ENCODE measurements around the gene ST6GALNAC5.

The ST6GALNAC5 gene

DNA sequence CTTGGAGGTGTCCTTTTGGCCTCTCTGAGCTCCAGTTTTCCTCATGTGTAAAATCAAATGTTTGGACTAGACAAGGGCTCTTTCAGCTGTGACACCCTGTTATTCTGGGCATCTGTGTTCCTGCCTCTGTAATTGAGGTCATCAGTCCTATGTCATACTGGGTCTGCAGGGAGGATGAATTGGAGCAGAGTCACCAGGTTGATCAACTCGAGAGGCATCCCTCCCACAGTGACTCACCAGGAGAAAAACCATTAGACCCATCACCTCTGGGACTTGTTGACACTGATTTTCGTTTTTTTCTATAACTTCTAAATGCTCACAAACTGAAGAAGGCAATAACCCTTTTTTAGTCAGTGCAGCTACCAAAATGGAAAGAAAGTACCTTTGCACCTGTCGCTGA, 82.2 kb downstream of the ST6GALNAC5 start:
- H3K23ac ChIP-seq (ENCODE audit: low read length) = no peak overlapping the region
- no peaks in the 10 kb centered on the region for H3K27me3 ChIP-seq (ENCODE audit: insufficient read depth, low read length)
- no peak overlapping the region for H4K91ac ChIP-seq (ENCODE audit: low read depth, low read length)
- H3K9ac ChIP-seq (ENCODE audit: low read length) = no peak overlapping the region
- H3K14ac ChIP-seq (ENCODE audit: low read length) = no peak overlapping the region
- H2AFZ ChIP-seq (ENCODE audit: insufficient read depth, low read length, poor library complexity) = no peak overlapping the region
- no peak overlapping the region for H2BK120ac ChIP-seq (ENCODE audit: insufficient read depth, low read length, poor library complexity)
- H3K79me1 ChIP-seq (ENCODE audit: low read length) = no peaks in the 10 kb centered on the region
- no peak overlapping the region for H2BK5ac ChIP-seq (ENCODE audit: low read depth, low read length, poor library complexity)
- no peaks in the 10 kb centered on the region for H3K36me3 ChIP-seq (ENCODE audit: control insufficient read depth in 1 of 2, insufficient read depth in 2 of 2, low read length in 2 of 2)
- H4K12ac ChIP-seq (ENCODE audit: low read depth, low read length) = no peak overlapping the region
- H2AK5ac ChIP-seq (ENCODE audit: low read length) = no peak overlapping the region
- no peaks in the 10 kb centered on the region for H3K79me2 ChIP-seq (ENCODE audit: control insufficient read depth, insufficient read depth, low read length, poor library complexity)
- H3K27ac ChIP-seq (ENCODE audit: low read depth, low read length) = no peak overlapping the region
- H3K4ac ChIP-seq (ENCODE audit: low read depth, low read length) = no peak overlapping the region
- no peak overlapping the region for H3K4me3 ChIP-seq (ENCODE audit: low read depth, low read length)
- WGBS (ENCODE audit: extremely low coverage, insufficient coverage, insufficient read length) = no CpG with 5 or more reads among the region's 3 CpGs
- H2BK12ac ChIP-seq (ENCODE audit: low read length) = no peak overlapping the region
- H3K4me2 ChIP-seq (ENCODE audit: low read length) = no peak overlapping the region
- no peaks in the 10 kb centered on the region for H3K4me1 ChIP-seq (ENCODE audit: control insufficient read depth in 1 of 2, insufficient read depth in 2 of 2, low read length in 2 of 2)
- no peak overlapping the region for H3K18ac ChIP-seq (ENCODE audit: low read length)
- H3K9me3 ChIP-seq (ENCODE audit: insufficient read depth, low read depth, low read length) = no peaks in the 10 kb centered on the region
- H4K8ac ChIP-seq (ENCODE audit: low read depth, low read length) = no peak overlapping the region
- DNase-seq = peak; percentile 21 to 28

DNA sequence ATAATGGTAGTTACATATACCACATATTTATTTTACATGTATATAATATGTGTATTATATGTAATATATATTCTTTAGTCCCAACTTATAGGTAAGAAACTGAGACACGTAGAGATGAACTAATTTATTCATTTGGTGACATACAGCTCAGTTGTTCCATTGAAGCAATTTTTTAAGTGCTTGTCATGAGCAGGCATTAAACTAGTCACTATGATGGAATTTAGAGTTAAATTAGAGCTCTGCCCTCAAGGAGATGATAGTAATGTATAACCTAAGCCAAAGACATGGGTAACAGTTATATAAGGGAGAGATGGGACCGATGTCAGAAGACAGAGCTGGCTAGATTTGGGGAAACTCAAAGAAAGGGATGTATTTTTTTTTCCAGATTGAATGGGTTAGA, 83.0 kb downstream of the ST6GALNAC5 start:
- H3K18ac ChIP-seq (ENCODE audit: low read length) = no peak overlapping the region
- H3K4ac ChIP-seq (ENCODE audit: low read depth, low read length) = no peak overlapping the region
- no peak overlapping the region for H3K4me3 ChIP-seq (ENCODE audit: low read depth, low read length)
- H4K12ac ChIP-seq (ENCODE audit: low read depth, low read length) = no peak overlapping the region
- H3K9ac ChIP-seq (ENCODE audit: low read length) = no peak overlapping the region
- H2AFZ ChIP-seq (ENCODE audit: insufficient read depth, low read length, poor library complexity) = no peak overlapping the region
- no peak overlapping the region for H2AK5ac ChIP-seq (ENCODE audit: low read length)
- no peak overlapping the region for H3K27ac ChIP-seq (ENCODE audit: low read depth, low read length)
- H2BK120ac ChIP-seq (ENCODE audit: insufficient read depth, low read length, poor library complexity) = no peak overlapping the region
- no peak overlapping the region for H3K4me2 ChIP-seq (ENCODE audit: low read length)
- WGBS (ENCODE audit: extremely low coverage, insufficient coverage, insufficient read length) = no CpG with 5 or more reads among the region's 2 CpGs
- DNase-seq = peak; percentile 22 to 60
- H3K23ac ChIP-seq (ENCODE audit: low read length) = no peak overlapping the region
- no peak overlapping the region for H4K8ac ChIP-seq (ENCODE audit: low read depth, low read length)
- no peaks in the 10 kb centered on the region for H3K79me2 ChIP-seq (ENCODE audit: control insufficient read depth, insufficient read depth, low read length, poor library complexity)
- H3K9me3 ChIP-seq (ENCODE audit: insufficient read depth, low read depth, low read length) = no peaks in the 10 kb centered on the region
- no peak overlapping the region for H3K14ac ChIP-seq (ENCODE audit: low read length)
- no peaks in the 10 kb centered on the region for H3K79me1 ChIP-seq (ENCODE audit: low read length)
- H3K4me1 ChIP-seq (ENCODE audit: control insufficient read depth in 1 of 2, insufficient read depth in 2 of 2, low read length in 2 of 2) = no peaks in the 10 kb centered on the region
- no peak overlapping the region for H2BK5ac ChIP-seq (ENCODE audit: low read depth, low read length, poor library complexity)
- H2BK12ac ChIP-seq (ENCODE audit: low read length) = no peak overlapping the region
- no peaks in the 10 kb centered on the region for H3K27me3 ChIP-seq (ENCODE audit: insufficient read depth, low read length)
- H4K91ac ChIP-seq (ENCODE audit: low read depth, low read length) = no peak overlapping the region
- no peaks in the 10 kb centered on the region for H3K36me3 ChIP-seq (ENCODE audit: control insufficient read depth in 1 of 2, insufficient read depth in 2 of 2, low read length in 2 of 2)

DNA sequence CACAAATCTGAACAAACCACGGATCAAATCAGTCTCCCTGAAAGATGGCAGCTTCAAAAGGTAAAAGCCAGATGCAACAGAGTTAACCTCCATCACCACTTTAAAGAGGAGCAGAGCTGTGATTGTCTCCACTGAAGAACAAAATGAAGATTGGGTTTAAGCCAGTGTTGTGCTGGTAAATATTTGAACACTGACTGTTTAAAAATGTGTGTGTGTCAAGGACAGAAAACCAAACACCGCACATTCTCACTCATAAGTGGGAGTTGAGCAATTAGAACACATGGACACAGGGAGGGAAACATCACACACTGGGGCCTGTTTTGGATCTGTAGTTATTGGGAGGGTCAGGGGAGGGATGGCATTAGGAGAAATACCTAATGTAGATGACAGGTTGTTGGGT, 83.9 kb downstream of the ST6GALNAC5 start:
- Histone ChIP-seq H3K14ac (ENCODE audit: low read length) (no peak overlapping the region), H2AK5ac (ENCODE audit: low read length) (no peak overlapping the region), H3K4me3 (ENCODE audit: low read depth, low read length) (no peak overlapping the region), H3K4ac (ENCODE audit: low read depth, low read length) (no peak overlapping the region), H4K8ac (ENCODE audit: low read depth, low read length) (no peak overlapping the region), H2BK12ac (ENCODE audit: low read length) (no peak overlapping the region), H3K36me3 (ENCODE audit: control insufficient read depth in 1 of 2, insufficient read depth in 2 of 2, low read length in 2 of 2) (no peaks in the 10 kb centered on the region), H3K9me3 (ENCODE audit: insufficient read depth, low read depth, low read length) (no peaks in the 10 kb centered on the region), H4K91ac (ENCODE audit: low read depth, low read length) (no peak overlapping the region), H3K4me1 (ENCODE audit: control insufficient read depth in 1 of 2, insufficient read depth in 2 of 2, low read length in 2 of 2) (no peaks in the 10 kb centered on the region), H3K79me1 (ENCODE audit: low read length) (no peaks in the 10 kb centered on the region), H3K9ac (ENCODE audit: low read length) (no peak overlapping the region), H2BK120ac (ENCODE audit: insufficient read depth, low read length, poor library complexity) (no peak overlapping the region), H2AFZ (ENCODE audit: insufficient read depth, low read length, poor library complexity) (no peak overlapping the region), H3K18ac (ENCODE audit: low read length) (no peak overlapping the region), H3K79me2 (ENCODE audit: control insufficient read depth, insufficient read depth, low read length, poor library complexity) (no peaks in the 10 kb centered on the region), H4K12ac (ENCODE audit: low read depth, low read length) (no peak overlapping the region), H2BK5ac (ENCODE audit: low read depth, low read length, poor library complexity) (no peak overlapping the region), H3K23ac (ENCODE audit: low read length) (no peak overlapping the region), H3K4me2 (ENCODE audit: low read length) (no peak overlapping the region), H3K27ac (ENCODE audit: low read depth, low read length) (no peak overlapping the region), H3K27me3 (ENCODE audit: insufficient read depth, low read length) (no peaks in the 10 kb centered on the region)
- peak; percentile 8 to 43 for DNase-seq
- WGBS (ENCODE audit: extremely low coverage, insufficient coverage, insufficient read length) = no CpG with 5 or more reads among the region's 2 CpGs

DNA sequence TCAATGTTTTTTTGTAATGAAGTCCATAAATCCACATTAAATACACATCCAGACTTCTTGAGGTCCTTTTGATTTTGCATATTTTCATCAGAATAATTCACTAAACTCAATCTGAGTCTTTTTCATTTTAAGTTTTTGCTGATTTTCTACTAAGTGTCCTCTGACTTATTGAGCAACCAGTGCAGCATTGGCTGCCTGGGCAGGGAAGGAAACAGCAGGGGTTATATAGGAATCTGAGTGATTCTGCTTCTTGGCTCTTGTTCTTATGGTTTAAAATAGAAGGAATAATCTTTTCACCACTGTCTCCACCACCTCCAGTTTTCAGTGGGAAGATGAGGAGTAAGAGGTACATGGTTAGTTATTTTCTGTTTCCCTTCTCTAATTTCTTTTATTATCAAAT, 88.4 kb downstream of the ST6GALNAC5 start:
- Histone ChIP-seq H3K9me3 (ENCODE audit: insufficient read depth, low read depth, low read length) (no peaks in the 10 kb centered on the region), H2AK5ac (ENCODE audit: low read length) (no peak overlapping the region), H3K27me3 (ENCODE audit: insufficient read depth, low read length) (no peaks in the 10 kb centered on the region), H3K9ac (ENCODE audit: low read length) (no peak overlapping the region), H3K27ac (ENCODE audit: low read depth, low read length) (no peak overlapping the region), H3K4ac (ENCODE audit: low read depth, low read length) (no peak overlapping the region), H4K91ac (ENCODE audit: low read depth, low read length) (no peak overlapping the region), H3K4me3 (ENCODE audit: low read depth, low read length) (no peak overlapping the region), H3K4me2 (ENCODE audit: low read length) (no peak overlapping the region), H4K12ac (ENCODE audit: low read depth, low read length) (no peak overlapping the region), H2AFZ (ENCODE audit: insufficient read depth, low read length, poor library complexity) (no peak overlapping the region), H2BK12ac (ENCODE audit: low read length) (no peak overlapping the region), H3K14ac (ENCODE audit: low read length) (no peak overlapping the region), H3K79me1 (ENCODE audit: low read length) (no peaks in the 10 kb centered on the region), H2BK5ac (ENCODE audit: low read depth, low read length, poor library complexity) (no peak overlapping the region), H3K79me2 (ENCODE audit: control insufficient read depth, insufficient read depth, low read length, poor library complexity) (no peaks in the 10 kb centered on the region), H3K4me1 (ENCODE audit: control insufficient read depth in 1 of 2, insufficient read depth in 2 of 2, low read length in 2 of 2) (no peaks in the 10 kb centered on the region), H3K18ac (ENCODE audit: low read length) (no peak overlapping the region), H3K23ac (ENCODE audit: low read length) (no peak overlapping the region), H4K8ac (ENCODE audit: low read depth, low read length) (no peak overlapping the region), H2BK120ac (ENCODE audit: insufficient read depth, low read length, poor library complexity) (no peak overlapping the region), H3K36me3 (ENCODE audit: control insufficient read depth in 1 of 2, insufficient read depth in 2 of 2, low read length in 2 of 2) (no peaks in the 10 kb centered on the region)
- no peak for DNase-seq

Data from trophoblast cell (in vitro differentiated cells and primary cell).